ENCODE data around the gene CHL1. TPM values are rescaled to one million over a fixed set of nuclear protein-coding genes. Genes with fewer than 3 reads are reported as not detected.

The CHL1 gene
- total RNA-seq, 2 experiments from 2014 or later, result not detected

GRCh38 chr3:242602-243355 is 46.2 kb downstream of the CHL1 start:
- CTCF ChIA-PET, result no interaction called here
- ATAC-seq (no peak), DNase-seq (no peak)
- POLR2A ChIA-PET, result no interaction called here
- Mint-ChIP-seq H3K36me3 (ENCODE audit: low read depth) (no peaks in the 10 kb centered on the region), H3K27me3 (ENCODE audit: low read depth) (no peaks in the 10 kb centered on the region), H3K27ac (no peak overlapping the region), H3K4me3 (no peak overlapping the region), H3K4me1 (ENCODE audit: low read depth) (no peaks in the 10 kb centered on the region), H3K9me3 (ENCODE audit: insufficient read depth) (peaks cover 3% of the 10 kb centered on the region)

GRCh38 chr3:243356-243725 is 46.8 kb downstream of the CHL1 start:
- CTCF ChIA-PET, result no interaction called here
- no peak overlapping the region for H3K27ac Mint-ChIP-seq

GRCh38 chr3:244041-244440 is 47.5 kb downstream of the CHL1 start:
- Mint-ChIP-seq H3K9me3 (ENCODE audit: insufficient read depth) (peaks cover 3% of the 10 kb centered on the region), H3K27me3 (ENCODE audit: low read depth) (no peaks in the 10 kb centered on the region), H3K36me3 (ENCODE audit: low read depth) (no peaks in the 10 kb centered on the region), H3K4me1 (ENCODE audit: low read depth) (no peaks in the 10 kb centered on the region), H3K4me3 (no peak overlapping the region), H3K27ac (no peak overlapping the region)
- ChIA-PET CTCF (no interaction called here), POLR2A (no interaction called here)
- DNase-seq (no peak), ATAC-seq (no peak)

More at GRCh38 chr3:243356-243725, 46.8 kb downstream of the CHL1 start:
- H3K4me1 Mint-ChIP-seq (ENCODE audit: low read depth), result no peaks in the 10 kb centered on the region
- H3K27me3 Mint-ChIP-seq (ENCODE audit: low read depth), result no peaks in the 10 kb centered on the region
- POLR2A ChIA-PET, result no interaction called here
- DNase-seq (no peak), ATAC-seq (no peak)
- H3K36me3 Mint-ChIP-seq (ENCODE audit: low read depth), result no peaks in the 10 kb centered on the region
- H3K4me3 Mint-ChIP-seq, result no peak overlapping the region
- H3K9me3 Mint-ChIP-seq (ENCODE audit: insufficient read depth), result peaks cover 3% of the 10 kb centered on the region

GRCh38 chr3:247916-248315 is 51.4 kb downstream of the CHL1 start:
- no peaks in the 10 kb centered on the region for H3K4me1 Mint-ChIP-seq (ENCODE audit: low read depth)
- ATAC-seq (no peak), DNase-seq (no peak)
- H3K27ac Mint-ChIP-seq, result no peak overlapping the region
- peaks cover 3% of the 10 kb centered on the region for H3K9me3 Mint-ChIP-seq (ENCODE audit: insufficient read depth)
- ChIA-PET CTCF (no interaction called here), POLR2A (no interaction called here)
- no peaks in the 10 kb centered on the region for H3K36me3 Mint-ChIP-seq (ENCODE audit: low read depth)
- no peaks in the 10 kb centered on the region for H3K27me3 Mint-ChIP-seq (ENCODE audit: low read depth)
- no peak overlapping the region for H3K4me3 Mint-ChIP-seq

GRCh38 chr3:248864-249520 is 52.4 kb downstream of the CHL1 start:
- DNase-seq, result no peak
- Mint-ChIP-seq H3K36me3 (ENCODE audit: low read depth) (no peaks in the 10 kb centered on the region), H3K4me1 (ENCODE audit: low read depth) (no peaks in the 10 kb centered on the region), H3K27ac (no peak overlapping the region), H3K27me3 (ENCODE audit: low read depth) (no peaks in the 10 kb centered on the region), H3K9me3 (ENCODE audit: insufficient read depth) (peaks cover under 1% of the 10 kb centered on the region), H3K4me3 (no peak overlapping the region)
- CTCF ChIA-PET, result no interaction called here
- ATAC-seq, result no peak
- POLR2A ChIA-PET, result no interaction called here

GRCh38 chr3:249587-250262 is 53.2 kb downstream of the CHL1 start:
- Mint-ChIP-seq H3K36me3 (ENCODE audit: low read depth) (no peaks in the 10 kb centered on the region), H3K9me3 (ENCODE audit: insufficient read depth) (no peaks in the 10 kb centered on the region), H3K27me3 (ENCODE audit: low read depth) (no peaks in the 10 kb centered on the region), H3K4me3 (no peak overlapping the region), H3K27ac (no peak overlapping the region), H3K4me1 (ENCODE audit: low read depth) (no peaks in the 10 kb centered on the region)
- DNase-seq (no peak), ATAC-seq (no peak)
- POLR2A ChIA-PET, result no interaction called here
- CTCF ChIA-PET, result no interaction called here

- POLR2A ChIA-PET, result interaction anchor here (0.7 kb wide), 1 partner anchor 16 kb away, joined by 3 read pairs; no protein-coding TSS in a partner anchor
- ATAC-seq, result no peak
- H3K4me1 Mint-ChIP-seq (ENCODE audit: low read depth), result no peaks in the 10 kb centered on the region
- no peaks in the 10 kb centered on the region for H3K9me3 Mint-ChIP-seq (ENCODE audit: insufficient read depth)
- H3K27me3 Mint-ChIP-seq (ENCODE audit: low read depth), result no peaks in the 10 kb centered on the region
- no peak overlapping the region for H3K4me3 Mint-ChIP-seq
- H3K36me3 Mint-ChIP-seq (ENCODE audit: low read depth), result no peaks in the 10 kb centered on the region
- H3K27ac Mint-ChIP-seq, result no peak overlapping the region
- no peak for DNase-seq
- CTCF ChIA-PET, result no interaction called here
These were observed 59.9 kb downstream of the CHL1 start for GRCh38 chr3:256501-256900.

- H3K36me3 Mint-ChIP-seq (ENCODE audit: low read depth), result no peaks in the 10 kb centered on the region
- ChIA-PET CTCF (no interaction called here), POLR2A (no interaction called here)
- H3K4me3 Mint-ChIP-seq, result no peak overlapping the region
- ATAC-seq (no peak), DNase-seq (no peak)
- H3K9me3 Mint-ChIP-seq (ENCODE audit: insufficient read depth), result no peaks in the 10 kb centered on the region
- H3K27me3 Mint-ChIP-seq (ENCODE audit: low read depth), result no peaks in the 10 kb centered on the region
- no peaks in the 10 kb centered on the region for H3K4me1 Mint-ChIP-seq (ENCODE audit: low read depth)
- no peak overlapping the region for H3K27ac Mint-ChIP-seq
These were observed 61.3 kb downstream of the CHL1 start for GRCh38 chr3:257826-258225.

GRCh38 chr3:260898-261297 is 64.3 kb downstream of the CHL1 start:
- DNase-seq (no peak), ATAC-seq (no peak)
- Mint-ChIP-seq H3K4me3 (no peak overlapping the region), H3K9me3 (ENCODE audit: insufficient read depth) (no peaks in the 10 kb centered on the region), H3K27me3 (ENCODE audit: low read depth) (no peaks in the 10 kb centered on the region), H3K4me1 (ENCODE audit: low read depth) (no peaks in the 10 kb centered on the region), H3K27ac (no peak overlapping the region), H3K36me3 (ENCODE audit: low read depth) (no peaks in the 10 kb centered on the region)
- ChIA-PET CTCF (no interaction called here), POLR2A (no interaction called here)

GRCh38 chr3:263393-263792 is 66.8 kb downstream of the CHL1 start:
- CTCF ChIA-PET, result no interaction called here
- no peaks in the 10 kb centered on the region for H3K4me1 Mint-ChIP-seq (ENCODE audit: low read depth)
- H3K36me3 Mint-ChIP-seq (ENCODE audit: low read depth), result no peaks in the 10 kb centered on the region
- POLR2A ChIA-PET, result no interaction called here
- ATAC-seq (no peak), DNase-seq (no peak)
- no peak overlapping the region for H3K27ac Mint-ChIP-seq
- H3K4me3 Mint-ChIP-seq, result no peak overlapping the region
- no peaks in the 10 kb centered on the region for H3K27me3 Mint-ChIP-seq (ENCODE audit: low read depth)
- no peaks in the 10 kb centered on the region for H3K9me3 Mint-ChIP-seq (ENCODE audit: insufficient read depth)

GRCh38 chr3:264394-265156 is 68.0 kb downstream of the CHL1 start:
- Mint-ChIP-seq H3K27me3 (ENCODE audit: low read depth) (no peaks in the 10 kb centered on the region), H3K27ac (no peak overlapping the region), H3K4me1 (ENCODE audit: low read depth) (no peaks in the 10 kb centered on the region), H3K36me3 (ENCODE audit: low read depth) (no peaks in the 10 kb centered on the region), H3K4me3 (no peak overlapping the region), H3K9me3 (ENCODE audit: insufficient read depth) (no peaks in the 10 kb centered on the region)
- ChIA-PET CTCF (no interaction called here), POLR2A (no interaction called here)
- DNase-seq (no peak), ATAC-seq (no peak)

- H3K36me3 Mint-ChIP-seq (ENCODE audit: low read depth), result no peaks in the 10 kb centered on the region
- POLR2A ChIA-PET, result no interaction called here
- H3K27ac Mint-ChIP-seq, result no peak overlapping the region
- ATAC-seq (no peak), DNase-seq (no peak)
- H3K9me3 Mint-ChIP-seq (ENCODE audit: insufficient read depth), result no peaks in the 10 kb centered on the region
- H3K27me3 Mint-ChIP-seq (ENCODE audit: low read depth), result no peaks in the 10 kb centered on the region
- CTCF ChIA-PET, result no interaction called here
- no peaks in the 10 kb centered on the region for H3K4me1 Mint-ChIP-seq (ENCODE audit: low read depth)
- H3K4me3 Mint-ChIP-seq, result no peak overlapping the region
These were observed 70.5 kb downstream of the CHL1 start for GRCh38 chr3:267101-267500.
